WERI-Rb-1 (cell line): ENCODE results near the gene PRKCB.

Source experiments
- DNase-seq: peaks from one replicate; pipeline ENCODE4 v3.0.0-alpha.2; 2020
- H3K27ac ChIP-seq: fragments of 250-450 bp; sonication (Bioruptor Pico); 2 replicates; pipeline ENCODE4 v1.5.1; 2020; ENCODE audit warnings: mild to moderate bottlenecking, moderate library complexity
- H3K27me3 ChIP-seq: fragments of 250-450 bp; sonication (Bioruptor Pico); 2 replicates; pipeline ENCODE4 v1.5.1; 2021; ENCODE audit warnings: mild to moderate bottlenecking, low read depth, moderate library complexity; ENCODE audit not compliant: insufficient read depth, severe bottlenecking
- H3K36me3 ChIP-seq: fragments of 250-450 bp; sonication (Bioruptor Pico); 2 replicates; pipeline ENCODE4 v1.5.1; 2020; ENCODE audit warnings: mild to moderate bottlenecking, moderate library complexity
- H3K4me3 ChIP-seq: 2 replicates; pipeline ENCODE4 v1.5.1; 2011; ENCODE audit warnings: low read depth, mild to moderate bottlenecking, control low read depth, low read length
- H3K9me3 ChIP-seq: fragments of 250-450 bp; sonication (Bioruptor Pico); 2 replicates; pipeline ENCODE4 v1.5.1; 2021; ENCODE audit warnings: mild to moderate bottlenecking, moderate library complexity; ENCODE audit not compliant: severe bottlenecking
- CTCF ChIP-seq: IDR thresholded peaks from 2 replicates; pipeline ENCODE4 v1.5.1; 2011; ENCODE audit warnings: low read depth, mild to moderate bottlenecking, control low read depth, inconsistent platforms, low read length

PRKCB gene

GRCh38 chr16:23843143-23843542 lies 7.4 kb downstream of the PRKCB start:
- no peak overlapping the region for H3K4me3 ChIP-seq
- no peak for DNase-seq
- H3K27ac ChIP-seq: no peak overlapping the region
- no peak for TF ChIP-seq CTCF
- peaks cover 14% of the 10 kb centered on the region for H3K27me3 ChIP-seq
- no peaks in the 10 kb centered on the region for H3K9me3 ChIP-seq
- no peaks in the 10 kb centered on the region for H3K36me3 ChIP-seq

DNA sequence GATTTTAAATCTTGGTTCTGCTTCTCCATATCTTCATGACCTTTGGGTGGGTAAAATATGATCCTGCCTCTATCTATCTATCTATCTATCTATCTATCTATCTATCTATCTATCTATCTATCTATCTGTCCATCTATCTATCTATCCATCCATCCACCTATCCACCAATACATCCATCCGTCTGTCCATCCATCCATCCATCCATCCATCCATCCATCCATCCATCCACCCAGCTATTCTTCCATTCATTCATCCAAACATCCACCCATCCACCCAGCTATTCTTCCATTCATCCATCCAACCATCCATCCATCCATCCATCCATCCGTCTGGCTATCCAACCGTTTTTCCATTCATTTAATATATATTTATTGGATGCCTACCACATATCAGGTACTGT lies 11.5 kb downstream of the PRKCB start:
- Histone ChIP-seq H3K4me3 (no peak overlapping the region), H3K27me3 (peaks cover 4% of the 10 kb centered on the region), H3K36me3 (no peaks in the 10 kb centered on the region), H3K9me3 (peaks cover 2% of the 10 kb centered on the region), H3K27ac (no peak overlapping the region)
- DNase-seq: no peak
- no peak for TF ChIP-seq CTCF

GRCh38 chr16:23847948-23848347 lies 12.2 kb downstream of the PRKCB start:
- no peak overlapping the region for H3K4me3 ChIP-seq
- H3K36me3 ChIP-seq: no peaks in the 10 kb centered on the region
- peaks cover 6% of the 10 kb centered on the region for H3K27me3 ChIP-seq
- H3K27ac ChIP-seq: no peak overlapping the region
- no peak for TF ChIP-seq CTCF
- no peak for DNase-seq
- peaks cover 2% of the 10 kb centered on the region for H3K9me3 ChIP-seq

- Histone ChIP-seq H3K27ac (no peak overlapping the region), H3K4me3 (no peak overlapping the region)
Observed at GRCh38 chr16:23848958-23849357, 13.2 kb downstream of the PRKCB start.

DNA sequence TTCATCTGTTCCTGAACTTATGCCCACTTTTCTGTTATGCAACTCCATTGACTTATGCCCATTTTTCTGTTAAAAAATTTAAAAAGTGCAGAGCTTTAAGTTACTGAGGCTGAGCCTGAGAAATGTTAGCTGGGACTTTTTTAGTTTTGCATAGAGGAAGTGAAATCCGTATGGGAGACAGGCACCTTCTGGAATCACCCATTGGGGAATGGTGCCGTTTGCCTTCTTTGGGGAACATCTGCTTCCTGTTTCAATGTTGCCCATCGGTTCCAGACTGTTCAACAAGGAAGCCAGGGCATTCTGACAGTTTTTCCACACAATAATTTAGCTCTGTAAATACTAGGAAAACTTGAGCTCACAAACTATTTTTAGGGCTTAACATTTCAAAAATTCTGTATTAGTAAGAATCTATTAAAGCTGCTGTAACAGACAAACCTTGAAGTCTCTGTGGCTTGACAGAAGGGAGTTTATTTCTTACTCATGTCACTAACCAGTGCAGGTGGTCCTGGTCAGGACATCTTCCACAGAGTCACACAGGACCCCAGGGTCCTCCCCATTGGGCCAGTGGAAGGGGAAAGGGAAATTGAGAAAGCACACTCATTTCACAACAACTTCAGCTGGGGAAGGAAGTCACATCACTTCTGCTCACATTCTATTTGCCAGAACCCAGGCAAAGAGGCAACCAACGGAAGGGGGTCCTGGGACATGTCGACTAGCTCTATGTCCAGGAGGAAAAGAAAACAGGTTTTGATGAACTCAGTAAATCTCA lies 17.2 kb downstream of the PRKCB start:
- no peak overlapping the region for H3K27ac ChIP-seq
- TF ChIP-seq CTCF: no peak
- no peak for DNase-seq
- H3K9me3 ChIP-seq: peaks cover 2% of the 10 kb centered on the region
- H3K36me3 ChIP-seq: no peaks in the 10 kb centered on the region
- H3K4me3 ChIP-seq: no peak overlapping the region
- peaks cover 3% of the 10 kb centered on the region for H3K27me3 ChIP-seq

More at GRCh38 chr16:23848958-23849357, 13.2 kb downstream of the PRKCB start:
- Histone ChIP-seq H3K27me3 (peaks cover 6% of the 10 kb centered on the region), H3K9me3 (peaks cover 2% of the 10 kb centered on the region), H3K36me3 (no peaks in the 10 kb centered on the region)
- DNase-seq: no peak
- no peak for TF ChIP-seq CTCF

DNA sequence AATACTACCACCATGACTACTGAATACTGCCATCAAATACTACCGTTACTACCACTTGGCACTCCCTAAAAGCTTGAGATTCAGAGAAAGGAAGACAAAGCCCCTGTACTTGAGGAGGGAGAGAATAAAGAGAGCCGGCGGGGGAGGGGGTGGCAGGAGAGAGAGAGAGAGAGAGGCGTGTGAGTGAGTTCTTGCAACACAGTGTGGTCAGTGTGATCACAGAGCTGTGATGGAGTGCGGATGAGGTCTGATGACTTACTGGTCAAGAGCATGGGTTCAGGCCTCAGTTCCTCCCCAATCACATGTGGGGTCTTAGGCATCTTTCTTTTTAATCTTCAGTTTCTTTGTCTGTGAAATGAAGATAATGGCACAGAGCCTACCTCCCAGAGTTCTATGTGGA lies 19.2 kb downstream of the PRKCB start:
- no peak for TF ChIP-seq CTCF
- no peak for DNase-seq
- H3K36me3 ChIP-seq: no peaks in the 10 kb centered on the region
- peaks cover 6% of the 10 kb centered on the region for H3K27me3 ChIP-seq
- H3K4me3 ChIP-seq: no peak overlapping the region
- H3K9me3 ChIP-seq: peaks cover 2% of the 10 kb centered on the region
- H3K27ac ChIP-seq: no peak overlapping the region
